NCI-H1436 treated with DMSO at 0.1 percent for 48 hours (cell line): Measurements from ENCODE around the gene ZNF574.

ENCODE experiments used
- DNase-seq: peaks from one replicate; lab custom pipeline; 2025; lab: John Stamatoyannopoulos, UW

Gene ZNF574

DNA sequence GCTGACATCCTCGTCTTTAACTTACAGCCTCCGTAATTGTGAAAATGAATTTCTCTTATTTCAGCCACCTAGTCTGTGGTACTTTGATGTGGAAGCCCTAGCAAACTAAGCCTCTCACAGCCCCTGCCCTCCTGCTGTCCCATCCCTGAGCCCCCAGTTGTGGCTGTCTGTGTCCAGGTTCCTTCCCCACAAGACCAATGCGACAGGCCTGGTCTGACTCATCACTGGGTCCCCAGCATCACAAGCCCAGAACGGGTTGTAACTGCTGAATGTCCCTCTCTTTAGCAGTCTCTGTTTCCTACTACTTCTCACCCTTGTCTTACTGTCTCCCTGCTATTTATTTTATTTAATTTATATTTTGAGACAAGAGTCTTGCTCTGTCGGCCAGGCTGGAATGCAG, 50.6 kb downstream of the ZNF574 start:
- no peak for DNase-seq

DNA sequence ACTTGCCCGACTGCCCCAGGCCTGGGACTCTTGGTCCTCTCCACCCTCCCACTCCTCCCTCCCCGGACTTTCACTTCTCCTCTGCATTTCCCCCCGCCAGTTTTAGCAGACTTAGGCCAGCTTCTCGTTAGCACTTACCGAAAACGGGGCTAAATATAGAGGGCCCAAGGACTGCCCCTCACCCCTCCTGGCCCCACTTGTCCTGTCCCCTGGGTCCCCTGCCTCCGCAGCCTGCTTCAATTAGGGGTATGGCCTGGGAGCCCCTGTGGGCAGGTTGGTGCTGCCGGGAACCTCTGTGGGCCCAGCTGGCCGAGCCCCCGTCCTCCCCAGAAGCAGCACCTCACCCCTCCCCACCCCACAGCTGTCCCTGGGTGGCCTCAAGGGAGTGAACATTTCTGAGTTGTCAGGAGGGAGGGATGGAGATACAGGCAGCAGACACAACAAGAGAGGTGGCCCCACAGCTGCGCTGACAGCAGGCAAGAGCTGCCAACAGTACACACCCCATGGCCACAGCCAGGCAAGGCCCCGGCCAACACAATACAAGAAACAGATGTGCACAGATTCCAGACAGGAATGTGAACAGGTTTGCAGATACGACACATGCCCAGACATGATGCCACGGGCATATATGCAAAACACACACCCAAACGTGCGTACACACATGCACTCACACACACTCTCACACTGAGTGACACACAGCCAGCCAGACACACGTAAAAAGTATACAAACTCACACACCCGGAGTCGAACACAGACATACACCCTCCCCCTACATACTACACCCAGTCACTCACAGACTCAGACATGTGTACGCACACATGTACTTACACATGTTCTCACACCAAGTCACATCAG, 53.7 kb downstream of the ZNF574 start:
- DNase-seq, result no peak

DNA sequence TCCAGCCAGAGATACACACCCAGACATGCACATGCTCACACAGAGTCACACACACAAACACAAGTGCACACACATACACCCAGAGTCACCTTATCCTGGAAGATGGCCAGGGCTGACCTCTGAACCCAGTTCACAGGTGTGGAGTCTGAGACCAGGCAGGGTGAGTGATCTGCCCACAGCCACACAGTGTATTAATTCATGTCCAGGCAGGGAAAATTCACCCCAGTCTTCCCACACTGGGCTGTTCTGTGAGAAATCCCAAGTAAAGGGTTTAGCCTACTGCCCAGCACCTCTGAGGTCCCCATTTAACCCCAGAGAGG, 54.2 kb downstream of the ZNF574 start:
- no peak for DNase-seq
